ENCODE data around the gene GAL3ST2.

The GAL3ST2 gene

GRCh38 chr2:241844831-241845578 lies 68.4 kb downstream of the GAL3ST2 start:
- H3K27me3 ChIP-seq, result peaks cover 0 to 7% of the 10 kb centered on the region in 2 donors
- intact Hi-C loops (cut with DNase I; ENCODE audit: low total_unique reads), result no loop called here
- no peaks in the 10 kb centered on the region for H3K9me3 ChIP-seq
- peak overlapping the region in 1 of 2 donors; percentile 57 for H3K27ac ChIP-seq
- no peaks in the 10 kb centered on the region for H3K36me3 ChIP-seq
- TF ChIP-seq CTCF (IDR thresholded peaks at IDR 0.05), result no peak
- DNase-seq, result no peak
- peak overlapping the region; percentile 42 to 57 for H3K4me3 ChIP-seq
- H3K4me1 ChIP-seq, result peaks cover 0 to 14% (median 9%) of the 10 kb centered on the region in 4 donors

- peaks cover 0 to 14% (median 9%) of the 10 kb centered on the region in 4 donors for H3K4me1 ChIP-seq
- no peak overlapping the region for H3K27ac ChIP-seq
- DNase-seq, result no peak
- H3K36me3 ChIP-seq, result no peaks in the 10 kb centered on the region
- peaks cover 0 to 20% of the 10 kb centered on the region in 2 donors for H3K27me3 ChIP-seq
- H3K9me3 ChIP-seq, result no peaks in the 10 kb centered on the region
- intact Hi-C loops (cut with DNase I; ENCODE audit: low total_unique reads), result no loop called here
- H3K4me3 ChIP-seq, result no peak overlapping the region
- TF ChIP-seq CTCF (IDR thresholded peaks at IDR 0.05), result no peak
Measured at GRCh38 chr2:241846406-241846805, 69.8 kb downstream of the GAL3ST2 start.

GRCh38 chr2:241848761-241849615 lies 72.4 kb downstream of the GAL3ST2 start:
- H3K36me3 ChIP-seq, result no peaks in the 10 kb centered on the region
- no peak overlapping the region for H3K4me3 ChIP-seq
- peaks cover 0 to 13% (median 9%) of the 10 kb centered on the region in 4 donors for H3K4me1 ChIP-seq
- TF ChIP-seq CTCF (IDR thresholded peaks at IDR 0.05), result no peak
- H3K27ac ChIP-seq, result no peak overlapping the region
- H3K27me3 ChIP-seq, result peaks cover 0 to 40% of the 10 kb centered on the region in 2 donors
- no peaks in the 10 kb centered on the region for H3K9me3 ChIP-seq
- DNase-seq, result no peak
- intact Hi-C loops (cut with DNase I; ENCODE audit: low total_unique reads), result no loop called here

GRCh38 chr2:241849616-241850543 lies 73.3 kb downstream of the GAL3ST2 start:
- intact Hi-C loops (cut with DNase I; ENCODE audit: low total_unique reads), result no loop called here
- H3K4me3 ChIP-seq, result no peak overlapping the region
- TF ChIP-seq CTCF (IDR thresholded peaks at IDR 0.05), result no peak
- peaks cover 0 to 46% of the 10 kb centered on the region in 2 donors for H3K27me3 ChIP-seq
- no peak overlapping the region for H3K27ac ChIP-seq
- no peaks in the 10 kb centered on the region for H3K36me3 ChIP-seq
- DNase-seq, result no peak
- H3K9me3 ChIP-seq, result no peaks in the 10 kb centered on the region
- peaks cover 0 to 4% (median 3%) of the 10 kb centered on the region in 4 donors for H3K4me1 ChIP-seq

Data from tibial artery (tissue), 4 donors.